Loucy (cell line): ENCODE results near the gene MRPL50.

Source experiments
- H2AFZ ChIP-seq: fragments of 200-600 bp; sonication (generic); 2 replicates; pipeline ENCODE4 v1.6.0; 2016; ENCODE audit warnings: antibody characterized with exemption, mild to moderate bottlenecking, low read length, moderate library complexity
- H3F3A ChIP-seq: fragments of 200-600 bp; 2 replicates; pipeline ENCODE4 v1.6.0; 2016; ENCODE audit warnings: antibody characterized with exemption, low read depth, mild to moderate bottlenecking
- H3K27me3 ChIP-seq: fragments of 200-600 bp; sonication (generic); 2 replicates; pipeline ENCODE4 v1.6.1; 2014; ENCODE audit warnings: low read length, mild to moderate bottlenecking; ENCODE audit not compliant: insufficient read depth, poor library complexity, severe bottlenecking
- H3K36me3 ChIP-seq: fragments of 200-600 bp; sonication (generic); 2 replicates; pipeline ENCODE4 v1.6.1; 2016; ENCODE audit warnings: low read length; ENCODE audit not compliant: insufficient read depth
- H3K4me1 ChIP-seq: fragments of 200-600 bp; sonication (generic); 2 replicates; pipeline ENCODE4 v1.5.1; 2014; ENCODE audit warnings: low read length, mild to moderate bottlenecking; ENCODE audit not compliant: insufficient read depth, poor library complexity, severe bottlenecking
- H3K4me2 ChIP-seq: fragments of 200-600 bp; sonication (generic); 2 replicates; pipeline ENCODE4 v1.6.0; 2014; ENCODE audit warnings: antibody characterized with exemption, low read length, low read depth, mild to moderate bottlenecking; ENCODE audit not compliant: poor library complexity, severe bottlenecking
- H3K4me3 ChIP-seq: fragments of 200-600 bp; sonication (generic); 2 replicates; pipeline ENCODE4 v1.5.1; 2014; ENCODE audit warnings: low read length, mild to moderate bottlenecking, mixed read lengths; ENCODE audit not compliant: poor library complexity, severe bottlenecking
- H3K79me2 ChIP-seq: fragments of 200-600 bp; sonication (generic); 2 replicates; pipeline ENCODE4 v1.6.1; 2014; ENCODE audit warnings: low read length; ENCODE audit not compliant: insufficient read depth
- H3K9ac ChIP-seq: fragments of 200-600 bp; sonication (generic); 2 replicates; pipeline ENCODE4 v1.6.0; 2014; ENCODE audit warnings: mild to moderate bottlenecking, low read depth, low read length, moderate library complexity; ENCODE audit not compliant: poor library complexity, severe bottlenecking
- H3K9me2 ChIP-seq: fragments of 200-600 bp; sonication (generic); replicated peaks from 2 replicates; pipeline ENCODE4 v1.6.1; 2016; ENCODE audit warnings: low read depth, low read length, mixed read lengths
- H3K9me3 ChIP-seq: fragments of 200-600 bp; sonication (generic); 2 replicates; pipeline ENCODE4 v1.6.1; 2014; ENCODE audit warnings: mild to moderate bottlenecking, antibody characterized with exemption, low read length, low read depth; ENCODE audit not compliant: insufficient read depth
- H4K20me1 ChIP-seq: fragments of 200-600 bp; sonication (generic); 2 replicates; pipeline ENCODE4 v1.6.0; 2014; ENCODE audit warnings: antibody characterized with exemption, low read length, mild to moderate bottlenecking; ENCODE audit not compliant: insufficient read depth, poor library complexity, severe bottlenecking
- EZH2phosphoT487 ChIP-seq: fragments of 200-600 bp; IDR thresholded peaks from 2 replicates; pipeline ENCODE4 v1.6.1; 2018; ENCODE audit warnings: antibody characterized with exemption, mild to moderate bottlenecking, moderate library complexity, borderline replicate concordance
- TF ChIP-seq, protein P1 (sequence below): fragments of 200-600 bp; sonication (generic); conservative IDR thresholded peaks from 2 replicates; pipeline ENCODE4 v1.5.1; 2014; ENCODE audit warnings: mild to moderate bottlenecking, antibody characterized with exemption, low read length

The MRPL50 gene

DNA sequence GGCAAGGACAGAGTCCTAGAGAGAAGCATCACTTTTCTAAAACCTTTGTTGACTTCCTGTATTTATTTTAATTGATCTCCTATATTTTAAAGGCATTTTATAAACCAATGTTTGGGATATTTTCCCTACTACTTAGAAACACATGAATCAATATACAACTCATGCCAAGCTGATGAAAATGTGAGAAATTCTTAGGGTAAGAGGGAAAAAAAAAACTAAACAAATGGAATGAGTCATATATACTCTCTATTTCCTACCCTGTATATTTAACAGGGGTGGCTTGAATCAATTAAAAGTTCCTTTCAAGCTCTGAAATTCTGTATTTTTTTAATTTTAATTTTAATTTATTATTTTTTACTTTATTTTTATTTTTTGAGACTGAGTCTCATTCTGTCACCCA lies 33.2 kb downstream of the MRPL50 start:
- no peak overlapping the region for H2AFZ ChIP-seq

DNA sequence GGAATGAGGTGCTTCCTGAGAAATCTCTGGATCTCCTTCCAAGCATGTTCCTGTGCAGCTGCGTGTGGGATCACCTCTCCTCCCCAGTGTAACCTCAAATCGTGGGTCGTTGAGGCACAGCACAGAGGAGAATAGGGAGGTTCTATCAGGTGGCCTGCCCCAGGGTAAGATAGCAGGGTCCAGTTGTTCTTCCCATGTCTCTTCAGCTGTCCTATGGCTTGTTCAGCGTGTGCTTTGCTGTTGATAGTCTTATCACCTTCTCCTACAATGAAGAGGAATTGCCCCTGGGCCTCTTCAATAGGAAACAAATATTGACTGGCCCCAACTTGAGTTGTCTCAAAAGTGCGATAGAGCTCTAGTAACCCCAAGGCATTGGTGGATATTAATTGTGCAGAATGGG lies 36.0 kb downstream of the MRPL50 start:
- TF ChIP-seq EZH2phosphoT487, result no peak
- TF ChIP-seq, protein P1, sequence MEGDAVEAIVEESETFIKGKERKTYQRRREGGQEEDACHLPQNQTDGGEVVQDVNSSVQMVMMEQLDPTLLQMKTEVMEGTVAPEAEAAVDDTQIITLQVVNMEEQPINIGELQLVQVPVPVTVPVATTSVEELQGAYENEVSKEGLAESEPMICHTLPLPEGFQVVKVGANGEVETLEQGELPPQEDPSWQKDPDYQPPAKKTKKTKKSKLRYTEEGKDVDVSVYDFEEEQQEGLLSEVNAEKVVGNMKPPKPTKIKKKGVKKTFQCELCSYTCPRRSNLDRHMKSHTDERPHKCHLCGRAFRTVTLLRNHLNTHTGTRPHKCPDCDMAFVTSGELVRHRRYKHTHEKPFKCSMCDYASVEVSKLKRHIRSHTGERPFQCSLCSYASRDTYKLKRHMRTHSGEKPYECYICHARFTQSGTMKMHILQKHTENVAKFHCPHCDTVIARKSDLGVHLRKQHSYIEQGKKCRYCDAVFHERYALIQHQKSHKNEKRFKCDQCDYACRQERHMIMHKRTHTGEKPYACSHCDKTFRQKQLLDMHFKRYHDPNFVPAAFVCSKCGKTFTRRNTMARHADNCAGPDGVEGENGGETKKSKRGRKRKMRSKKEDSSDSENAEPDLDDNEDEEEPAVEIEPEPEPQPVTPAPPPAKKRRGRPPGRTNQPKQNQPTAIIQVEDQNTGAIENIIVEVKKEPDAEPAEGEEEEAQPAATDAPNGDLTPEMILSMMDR, result no peak
- Histone ChIP-seq H3K4me1 (no peaks in the 10 kb centered on the region), H3F3A (no peaks in the 10 kb centered on the region), H3K9ac (no peak overlapping the region), H3K4me2 (no peak overlapping the region), H3K9me3 (no peaks in the 10 kb centered on the region), H3K36me3 (no peaks in the 10 kb centered on the region), H3K4me3 (no peak overlapping the region), H3K9me2 (no peaks in the 10 kb centered on the region), H4K20me1 (no peaks in the 10 kb centered on the region), H3K79me2 (no peaks in the 10 kb centered on the region), H3K27me3 (no peaks in the 10 kb centered on the region), H2AFZ (no peak overlapping the region)

More for the DNA sequence above, 33.2 kb downstream of the MRPL50 start:
- no peaks in the 10 kb centered on the region for H3K36me3 ChIP-seq
- no peak overlapping the region for H3K4me2 ChIP-seq
- no peak overlapping the region for H3K4me3 ChIP-seq
- H3K27me3 ChIP-seq, result no peaks in the 10 kb centered on the region
- H3K9me3 ChIP-seq, result no peaks in the 10 kb centered on the region
- TF ChIP-seq, protein P1, result no peak
- TF ChIP-seq EZH2phosphoT487, result no peak
- no peaks in the 10 kb centered on the region for H3K4me1 ChIP-seq
- no peaks in the 10 kb centered on the region for H3K9me2 ChIP-seq
- no peak overlapping the region for H3K9ac ChIP-seq
- no peaks in the 10 kb centered on the region for H3F3A ChIP-seq
- no peaks in the 10 kb centered on the region for H4K20me1 ChIP-seq
- H3K79me2 ChIP-seq, result no peaks in the 10 kb centered on the region

DNA sequence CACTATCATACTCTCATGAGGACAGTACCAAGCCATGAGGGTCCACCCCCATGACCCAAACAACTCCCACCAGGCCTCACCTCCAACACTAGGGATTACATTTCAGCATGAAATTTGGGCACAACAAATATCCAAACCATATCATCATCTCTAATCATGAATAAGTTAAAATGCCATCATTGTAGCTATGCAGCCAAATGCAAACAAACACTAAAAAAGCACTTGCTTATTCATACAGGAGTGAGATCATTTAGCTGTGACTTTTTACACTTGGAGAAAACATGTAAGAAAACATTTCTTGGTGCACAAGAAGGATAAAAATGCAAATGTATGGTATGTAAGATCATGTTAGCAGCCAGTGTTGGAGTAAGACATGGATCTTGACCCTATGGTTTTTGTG lies 37.8 kb downstream of the MRPL50 start:
- Histone ChIP-seq H3K9me3 (no peaks in the 10 kb centered on the region), H3K4me2 (no peak overlapping the region), H4K20me1 (no peaks in the 10 kb centered on the region), H3K9me2 (no peaks in the 10 kb centered on the region), H3K79me2 (no peaks in the 10 kb centered on the region), H3K36me3 (no peaks in the 10 kb centered on the region), H2AFZ (no peak overlapping the region), H3K4me3 (no peak overlapping the region), H3K9ac (no peak overlapping the region), H3K27me3 (no peaks in the 10 kb centered on the region), H3K4me1 (no peaks in the 10 kb centered on the region), H3F3A (no peaks in the 10 kb centered on the region)
- TF ChIP-seq, protein P1, result no peak
- TF ChIP-seq EZH2phosphoT487, result no peak
